Right lobe of liver (tissue), 4 donors: ENCODE data around the gene RAB8A.

Experiments used
- CTCF ChIP-seq, 4 donors: fragments of 200-600 bp in 3 of 4; fragments of 450-650 bp in 1 of 4; IDR thresholded peaks; one replicate each; pipeline versions ENCODE4 v1.5.1 to v1.8.0; 2016 to 2022; ENCODE audit warnings: antibody characterized with exemption in 4 of 4, mild to moderate bottlenecking in 2 of 4
- POLR2A ChIP-seq: fragments of 450-650 bp; IDR thresholded peaks from one replicate; pipeline ENCODE4 v1.6.1; 2017; ENCODE audit warnings: antibody characterized with exemption, mild to moderate bottlenecking
- donor health status: DM: no; HTN: no; CAD: no.
- donor health status: DM: no; HTN: no; CAD: no.
- donor health status: DM: no; HTN: yes; CAD: no.

- TF ChIP-seq CTCF (IDR thresholded peaks at IDR 0.05) (no peak), POLR2A (no peak)
These were observed 4.4 kb downstream of the RAB8A start for GRCh38 chr19:16116067-16116466.
